ENCODE results near the gene RAB40B. TPM values are rescaled to one million over a fixed set of nuclear protein-coding genes. Genes with fewer than 3 reads are reported as not detected.
"Not testable (repeated sequence)": the region's sequence is repeated elsewhere in the genome, so short reads cannot be mapped to it uniquely, and the experiment has no call there.

The RAB40B gene, protein sequence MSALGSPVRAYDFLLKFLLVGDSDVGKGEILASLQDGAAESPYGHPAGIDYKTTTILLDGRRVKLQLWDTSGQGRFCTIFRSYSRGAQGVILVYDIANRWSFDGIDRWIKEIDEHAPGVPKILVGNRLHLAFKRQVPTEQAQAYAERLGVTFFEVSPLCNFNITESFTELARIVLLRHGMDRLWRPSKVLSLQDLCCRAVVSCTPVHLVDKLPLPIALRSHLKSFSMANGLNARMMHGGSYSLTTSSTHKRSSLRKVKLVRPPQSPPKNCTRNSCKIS
- polyA plus RNA-seq (ENCODE audit: insufficient read length in 10 of 10), result 10 to 100 TPM; 34.7 to 51.0 (median 44.1) TPM
- long read RNA-seq, donor 1, transcript RAB40B-208 (2 exons, 517 nt), result minor isoform, 6 of 58 reads
- long read RNA-seq, donor 1, transcript RAB40B-206 (6 exons, 3,859 nt), result major isoform, 26 of 58 reads
- long read RNA-seq, donor 1, transcript RAB40B-211 (1 exons, 2,522 nt), result minor isoform, 23 of 58 reads
- long read RNA-seq, donor 1, partial matches to known transcripts, result 0 of 58 reads
- long read RNA-seq, donor 1, other reads (novel, unspliced or antisense), result 0 of 58 reads
- long read RNA-seq, donor 2, transcript RAB40B-206 (6 exons, 3,859 nt), result major isoform, 19 of 39 reads
- long read RNA-seq, donor 2, transcript RAB40B-211 (1 exons, 2,522 nt), result minor isoform, 14 of 39 reads
- long read RNA-seq, donor 2, partial matches to known transcripts, result 0 of 39 reads
- long read RNA-seq, donor 2, other reads (novel, unspliced or antisense), result 0 of 39 reads
- long read RNA-seq, donor 3, partial matches to known transcripts, result 0 of 1 reads
- long read RNA-seq, donor 3, other reads (novel, unspliced or antisense), result 0 of 1 reads
- long read RNA-seq, donor 4, transcript RAB40B-211 (1 exons, 2,522 nt), result minor isoform, 14 of 38 reads
- long read RNA-seq, donor 4, transcript RAB40B-206 (6 exons, 3,859 nt), result major isoform, 21 of 38 reads
- long read RNA-seq, donor 4, partial matches to known transcripts, result 0 of 38 reads
- long read RNA-seq, donor 4, other reads (novel, unspliced or antisense), result 0 of 38 reads
- long read RNA-seq, donor 5, transcript RAB40B-206 (6 exons, 3,859 nt), result major isoform, 26 of 65 reads
- long read RNA-seq, donor 5, transcript RAB40B-211 (1 exons, 2,522 nt), result minor isoform, 16 of 65 reads
- long read RNA-seq, donor 5, partial matches to known transcripts, result 0 of 65 reads
- long read RNA-seq, donor 5, other reads (novel, unspliced or antisense), result 15 of 65 reads
- long read RNA-seq, donor 6, transcript RAB40B-211 (1 exons, 2,522 nt), result minor isoform, 15 of 84 reads
- long read RNA-seq, donor 6, transcript RAB40B-206 (6 exons, 3,859 nt), result major isoform, 26 of 84 reads
- long read RNA-seq, donor 6, partial matches to known transcripts, result 36 of 84 reads
- long read RNA-seq, donor 6, other reads (novel, unspliced or antisense), result 0 of 84 reads
- long read RNA-seq, donor 7, transcript RAB40B-211 (1 exons, 2,522 nt), result major isoform, 14 of 28 reads
- long read RNA-seq, donor 7, transcript RAB40B-206 (6 exons, 3,859 nt), result major isoform, 14 of 28 reads
- long read RNA-seq, donor 7, partial matches to known transcripts, result 0 of 28 reads
- long read RNA-seq, donor 7, other reads (novel, unspliced or antisense), result 0 of 28 reads
- long read RNA-seq, donor 8, transcript RAB40B-206 (6 exons, 3,859 nt), result minor isoform, 17 of 43 reads
- long read RNA-seq, donor 8, transcript RAB40B-211 (1 exons, 2,522 nt), result major isoform, 19 of 43 reads
- long read RNA-seq, donor 8, transcript RAB40B-208 (2 exons, 517 nt), result minor isoform, 5 of 43 reads
- long read RNA-seq, donor 8, partial matches to known transcripts, result 0 of 43 reads
- long read RNA-seq, donor 8, other reads (novel, unspliced or antisense), result 0 of 43 reads
- long read RNA-seq, donor 9, partial matches to known transcripts, result 0 of 5 reads
- long read RNA-seq, donor 9, other reads (novel, unspliced or antisense), result 0 of 5 reads

DNA sequence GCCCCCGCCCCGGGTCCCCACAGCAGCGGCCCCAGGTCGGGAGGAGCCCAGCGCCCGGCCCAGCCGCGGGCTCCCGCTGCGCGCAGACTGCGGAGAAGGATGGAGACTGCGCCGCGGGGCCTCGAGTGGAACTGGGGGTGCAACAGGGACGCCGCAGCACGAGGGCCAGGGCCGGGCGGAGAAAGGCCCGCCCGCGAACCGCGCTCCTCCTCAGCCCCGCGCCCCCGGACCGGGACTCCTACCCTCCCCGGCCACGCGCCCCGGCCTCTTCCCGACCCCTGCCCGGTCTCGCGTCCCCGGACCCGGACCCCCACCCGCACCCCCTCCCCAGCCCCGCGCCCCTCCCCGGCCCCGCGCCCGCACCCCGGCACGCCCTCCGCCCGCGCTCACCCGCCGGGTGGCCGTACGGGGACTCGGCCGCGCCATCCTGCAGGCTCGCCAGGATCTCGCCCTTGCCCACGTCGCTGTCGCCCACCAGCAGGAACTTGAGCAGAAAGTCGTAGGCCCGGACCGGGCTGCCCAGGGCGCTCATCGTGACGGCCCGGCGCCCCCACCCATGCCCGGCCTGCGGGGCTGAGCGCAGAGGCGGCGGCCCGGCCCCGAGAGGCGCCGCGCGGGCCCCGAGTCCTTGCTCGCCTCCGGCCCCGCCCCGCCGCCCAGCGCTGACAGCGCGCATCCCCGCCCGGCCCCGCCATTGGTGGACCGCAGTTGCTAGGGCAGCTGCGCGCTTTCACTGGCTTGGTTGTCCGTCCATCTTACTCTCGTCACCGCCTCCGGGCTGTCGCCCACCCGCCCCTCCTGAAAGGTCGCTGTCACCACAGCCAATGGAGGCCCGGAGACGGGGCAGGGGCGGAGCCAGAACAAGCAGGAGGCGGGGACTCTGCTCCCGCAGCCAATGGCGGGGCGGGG is at the start of gene RAB40B:
Gene RAB40B (minus strand): TSS at position 634 of the 909 bp plus-strand sequence. CDS start 102 bp downstream, at position 532.
- peak; percentile 98 to 99 (median 98) for DNase-seq

DNA sequence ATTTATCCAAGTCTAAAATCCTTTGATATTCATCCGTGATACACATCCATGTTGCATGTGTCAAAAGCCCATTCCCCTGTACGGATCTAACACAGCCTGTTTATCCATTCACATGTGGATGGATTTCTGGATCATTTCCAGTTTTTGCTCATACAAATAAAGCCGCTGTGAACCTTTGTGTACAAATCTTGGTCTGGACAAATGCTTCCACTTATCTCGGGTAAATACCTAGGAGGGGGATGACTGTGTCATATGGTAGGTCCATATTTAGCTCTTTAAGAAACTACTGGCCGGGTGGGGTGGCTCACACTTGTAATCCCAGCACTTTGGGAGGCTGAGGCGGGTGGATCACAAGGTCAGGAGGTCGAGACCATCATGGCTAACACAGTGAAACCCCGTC is 47.0 kb upstream of the RAB40B start:
- DNase-seq, result no peak

DNA sequence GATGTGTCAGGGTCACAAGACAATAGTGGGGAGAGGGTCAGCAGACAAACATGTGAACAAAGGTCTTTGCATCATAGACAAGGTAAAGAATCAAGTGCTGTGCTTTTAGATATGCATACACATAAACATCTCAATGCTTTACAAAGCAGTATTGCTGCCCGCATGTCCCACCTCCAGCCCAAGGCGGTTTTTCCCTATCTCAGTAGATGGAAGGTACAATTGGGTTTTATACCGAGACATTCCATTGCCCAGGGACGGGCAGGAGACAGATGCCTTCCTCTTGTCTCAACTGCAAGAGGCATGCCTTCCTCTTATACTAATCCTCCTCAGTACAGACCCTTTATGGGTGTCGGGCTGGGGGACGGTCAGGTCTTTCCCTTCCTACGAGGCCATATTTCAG is 46.2 kb upstream of the RAB40B start:
- not testable (repeated sequence) for DNase-seq

DNA sequence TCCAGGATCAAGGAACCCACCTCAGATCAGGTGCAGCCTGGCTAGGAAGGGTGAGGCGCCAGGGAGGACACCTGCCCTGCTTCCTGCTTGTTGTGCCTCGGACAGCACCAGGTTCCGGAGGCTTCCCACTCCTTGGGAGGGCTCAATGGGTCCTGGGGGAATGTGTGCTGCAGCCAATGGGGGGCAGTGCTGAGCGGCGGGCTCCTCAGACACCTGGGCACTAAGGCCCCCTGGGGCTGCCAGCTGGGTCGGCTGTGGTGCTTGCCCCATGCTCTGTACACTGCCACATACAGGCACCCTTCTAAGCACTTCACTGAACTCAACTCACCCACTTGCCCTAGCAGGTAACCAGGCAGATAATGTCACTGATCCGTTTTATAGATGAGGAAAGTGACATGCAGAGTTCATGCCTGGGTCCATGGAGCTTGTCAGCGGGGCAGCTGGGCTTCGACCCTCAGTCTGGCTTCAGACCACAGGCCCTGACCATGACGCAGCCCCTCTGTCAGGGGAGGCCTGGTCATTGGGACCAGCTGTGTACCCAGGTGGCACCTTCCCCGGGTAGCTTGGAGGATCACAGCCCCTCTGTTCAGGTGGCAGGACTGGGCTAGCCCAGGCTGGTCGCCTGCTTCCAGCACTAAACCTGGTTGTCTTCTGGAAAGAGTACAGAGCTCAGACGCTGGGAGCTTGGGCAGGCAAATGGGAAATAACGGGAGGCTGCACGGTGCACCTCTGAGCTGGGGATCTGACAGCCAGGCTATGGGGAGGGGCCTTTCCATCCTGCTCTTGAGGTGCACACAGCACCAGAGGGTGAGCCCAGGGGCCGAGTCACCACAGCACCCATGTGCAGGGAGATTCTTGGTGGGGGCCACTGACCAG is 45.1 kb upstream of the RAB40B start:
- DNase-seq, result no peak

DNA sequence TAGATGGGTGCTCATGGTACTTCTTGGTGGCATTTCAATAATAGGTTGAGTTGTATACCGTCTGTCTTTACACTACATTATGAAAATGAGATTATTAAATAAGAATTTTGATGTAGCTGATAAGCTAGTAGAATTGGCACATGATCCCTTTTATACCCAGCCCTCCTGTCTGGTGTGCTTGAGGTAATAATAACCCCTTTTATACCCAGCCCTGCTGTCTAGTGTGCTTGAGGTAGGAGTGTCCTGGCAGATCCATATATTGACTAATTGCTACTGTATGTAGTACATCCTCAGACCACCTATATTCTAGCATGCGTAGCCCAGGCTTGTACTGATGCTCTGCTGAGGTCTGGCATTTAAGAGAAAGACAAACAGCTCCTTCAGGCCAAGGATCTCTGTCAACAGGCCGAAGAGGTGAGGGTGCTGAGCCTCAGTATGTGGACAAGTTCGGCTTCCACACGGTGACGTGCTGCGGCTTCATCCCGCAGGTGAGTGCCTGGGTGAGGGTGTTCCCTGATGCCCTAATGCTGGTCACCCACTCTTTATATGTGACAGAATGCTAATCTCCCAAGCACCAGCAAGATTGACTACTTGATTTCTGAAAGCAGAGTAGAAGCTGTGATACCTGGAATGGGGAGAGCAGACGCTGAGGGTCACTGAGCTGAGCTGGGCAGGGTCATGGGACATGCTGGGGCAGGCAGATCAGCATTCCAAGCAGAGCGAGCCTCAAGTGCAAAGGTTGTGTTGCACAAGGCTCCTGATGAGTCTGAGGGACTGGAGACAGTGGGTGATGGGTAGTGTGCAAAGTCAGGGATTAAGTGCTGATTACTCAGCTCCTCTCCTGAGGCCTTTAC is 42.6 kb upstream of the RAB40B start:
- DNase-seq, result no peak

DNA sequence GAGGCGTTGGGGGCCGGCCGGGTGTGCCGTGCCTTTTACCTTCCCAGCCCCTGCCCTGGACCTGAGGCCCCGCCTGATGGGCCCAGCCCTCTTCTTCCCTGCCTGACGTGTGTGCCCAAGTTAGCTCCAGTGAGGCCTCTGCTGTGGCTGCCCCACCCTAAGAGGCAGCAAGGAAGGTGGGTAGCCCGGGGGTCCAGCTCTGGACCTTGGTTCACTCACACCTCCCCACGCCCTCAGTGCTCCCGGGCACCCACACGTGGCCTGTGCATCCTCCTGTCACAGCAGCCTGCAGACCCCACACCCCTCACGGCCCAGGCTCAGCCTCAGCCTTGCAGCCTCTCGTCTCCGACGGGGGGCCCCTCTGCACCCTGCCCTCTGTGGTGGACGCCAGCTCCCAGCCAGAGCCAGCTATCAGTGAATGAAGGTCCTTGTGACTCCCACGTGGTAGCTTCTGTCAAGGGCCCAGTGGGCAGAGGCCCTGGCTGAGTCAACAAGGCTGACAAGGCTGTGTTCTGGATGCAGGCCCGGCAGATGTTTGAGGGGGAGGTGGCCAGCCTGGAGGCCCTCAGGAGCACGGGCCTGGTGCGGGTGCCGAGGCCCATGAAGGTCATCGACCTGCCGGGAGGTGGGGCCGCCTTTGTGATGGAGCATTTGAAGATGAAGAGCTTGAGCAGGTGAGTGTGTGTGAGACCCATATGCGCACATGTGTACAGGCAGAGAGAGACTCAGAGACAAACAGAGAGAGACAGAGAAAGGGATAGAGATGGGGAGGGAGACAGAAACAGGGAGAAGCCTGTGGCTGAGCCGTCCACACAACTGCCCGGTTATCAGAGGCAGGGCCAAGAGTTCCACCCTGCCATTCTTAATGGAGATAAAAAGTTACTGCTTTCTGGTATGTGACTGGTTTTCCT is 39.7 kb upstream of the RAB40B start:
- no peak for DNase-seq

DNA sequence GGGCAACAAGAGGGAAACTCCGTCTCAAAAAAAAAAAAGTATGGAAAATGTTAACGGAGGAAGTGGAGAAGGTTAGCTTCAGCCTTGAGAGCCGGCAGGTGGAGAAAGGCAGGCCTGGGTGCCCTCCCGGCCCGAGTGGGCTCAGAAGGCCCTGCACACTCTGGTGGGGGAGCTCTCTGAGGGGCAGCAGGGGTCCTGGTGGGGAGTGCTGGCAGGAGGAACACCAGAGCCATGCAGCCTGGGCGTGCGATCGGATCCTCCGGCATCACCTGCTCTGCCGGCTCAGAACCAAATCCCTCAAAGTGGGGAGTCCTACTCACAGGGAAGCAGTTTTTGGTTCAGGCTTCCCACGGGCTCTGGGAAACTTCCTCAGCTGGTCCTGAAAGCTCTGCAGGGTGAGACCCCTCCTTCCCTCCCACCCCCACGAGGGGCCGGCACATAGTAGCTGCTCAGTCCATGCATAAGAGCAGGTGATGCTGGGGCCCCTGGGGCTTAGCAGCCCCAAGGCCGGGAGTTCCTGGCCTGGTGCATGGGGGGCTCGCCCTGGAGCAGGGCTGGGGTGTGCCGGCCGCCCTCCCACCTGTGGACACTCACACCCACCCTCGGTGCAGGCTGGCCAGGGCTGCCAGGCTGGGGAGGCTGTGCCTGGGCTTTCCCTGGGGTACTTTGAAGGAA is 38.1 kb upstream of the RAB40B start:
- DNase-seq, result no peak

DNA sequence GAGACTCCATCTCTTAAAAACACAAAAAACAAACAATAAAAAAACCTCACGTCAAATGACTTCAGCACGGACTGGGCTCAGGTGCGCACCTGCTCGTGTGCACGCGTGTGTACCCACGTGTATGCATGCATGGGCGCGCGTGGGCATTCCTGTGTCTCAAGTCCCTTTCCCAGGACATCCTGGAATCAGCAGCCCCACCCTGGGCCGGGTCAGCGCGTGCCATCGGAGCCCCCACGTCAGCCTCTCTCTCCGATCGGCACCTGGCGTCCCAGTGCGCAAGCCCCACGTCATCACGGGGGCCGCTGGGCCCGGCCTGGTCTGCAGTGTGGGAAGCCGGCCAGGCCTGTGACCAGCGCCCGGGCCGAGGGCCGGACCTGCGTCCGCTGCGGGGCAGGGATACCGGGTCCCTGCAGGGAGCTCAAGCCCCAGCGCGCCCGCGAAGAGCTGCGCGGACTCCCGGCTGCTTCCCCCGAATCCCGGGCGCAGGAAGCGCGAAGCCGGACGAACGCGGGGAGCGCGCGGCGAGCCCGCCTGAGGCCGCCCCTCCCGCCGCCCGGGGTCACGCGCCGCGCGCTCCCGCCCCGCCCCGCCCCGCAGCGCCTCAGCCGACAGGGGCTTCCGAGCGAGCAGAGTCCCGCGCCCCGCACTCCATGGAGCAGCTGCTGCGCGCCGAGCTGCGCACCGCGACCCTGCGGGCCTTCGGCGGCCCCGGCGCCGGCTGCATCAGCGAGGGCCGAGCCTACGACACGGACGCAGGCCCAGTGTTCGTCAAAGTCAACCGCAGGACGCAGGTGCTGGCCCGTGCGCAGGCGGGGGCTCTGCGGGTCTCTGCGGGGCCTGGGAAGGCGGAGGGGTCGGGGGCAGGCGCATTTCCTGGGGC is 36.7 kb upstream of the RAB40B start, which contains the start of gene FN3K:
Gene FN3K (plus strand): TSS at position 629 of the 880 bp plus-strand sequence. CDS start 22 bp downstream, at position 651.
- DNase-seq, result peak; percentile 48 to 90 (median 74)

DNA sequence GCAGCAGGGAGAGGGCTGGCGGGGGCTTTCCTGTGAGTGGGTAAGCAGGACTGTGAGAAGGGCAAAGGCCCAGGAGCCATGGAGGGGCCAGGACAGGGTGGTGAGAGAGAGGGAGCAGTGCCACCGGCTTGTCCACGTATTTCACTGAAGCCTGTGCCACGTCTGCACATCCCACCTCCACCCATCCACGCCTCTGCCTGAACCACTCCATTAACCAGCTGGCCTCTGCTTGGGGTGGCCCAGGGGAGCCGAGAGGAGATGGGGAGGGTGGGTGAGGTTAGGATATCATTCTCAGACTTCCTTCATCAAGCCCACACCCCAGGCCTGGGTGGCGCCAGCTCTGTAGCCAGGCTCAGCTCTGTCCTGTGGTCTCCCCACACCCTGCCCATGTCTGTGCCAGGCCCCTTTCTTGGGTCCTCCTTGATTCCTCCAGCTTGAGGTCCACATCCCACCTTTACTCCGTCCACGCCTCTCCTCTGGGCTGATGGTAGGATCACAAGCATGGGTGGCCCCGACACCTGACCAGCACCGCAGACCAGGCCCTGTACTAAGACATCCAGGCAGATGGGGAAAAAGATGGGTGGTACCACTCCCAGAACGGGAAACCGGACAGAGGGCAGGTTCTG is 33.7 kb upstream of the RAB40B start:
- DNase-seq, result no peak

DNA sequence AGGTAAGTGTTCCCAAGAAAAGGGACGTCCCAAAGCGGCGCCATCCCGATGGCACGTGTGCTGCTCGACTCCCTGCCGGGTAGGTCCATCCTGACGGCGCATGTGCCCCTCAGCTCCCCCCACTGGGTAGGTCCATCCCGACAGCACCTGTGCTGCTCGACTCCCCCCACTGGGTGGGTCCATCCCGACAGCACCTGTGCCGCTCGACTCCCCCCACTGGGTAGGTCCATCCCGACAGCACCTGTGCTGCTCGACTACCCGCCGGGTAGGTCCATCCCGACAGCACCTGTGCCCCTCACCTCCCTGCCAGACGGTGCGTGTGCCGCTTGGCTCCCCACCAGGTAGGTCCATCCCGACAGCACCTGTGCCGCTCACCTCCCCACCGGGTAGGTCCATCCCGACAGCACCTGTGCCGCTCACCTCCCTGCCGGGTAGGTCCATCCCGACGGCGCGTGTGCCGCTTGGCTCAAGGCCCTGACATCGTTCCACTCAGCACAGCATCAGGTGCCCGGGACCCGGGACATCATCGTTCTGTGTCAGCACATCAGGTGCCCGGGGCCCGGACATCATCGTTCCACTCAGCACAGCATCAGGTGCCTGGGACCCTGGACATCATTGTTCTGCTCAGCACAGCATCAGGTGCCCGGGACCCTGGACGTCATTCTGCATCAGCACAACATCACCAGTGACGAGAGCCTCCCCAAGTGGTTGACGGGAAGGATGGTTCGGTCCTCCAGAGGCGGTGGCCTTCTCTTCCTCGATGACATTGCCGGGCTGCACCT is 31.2 kb upstream of the RAB40B start:
- no peak for DNase-seq

DNA sequence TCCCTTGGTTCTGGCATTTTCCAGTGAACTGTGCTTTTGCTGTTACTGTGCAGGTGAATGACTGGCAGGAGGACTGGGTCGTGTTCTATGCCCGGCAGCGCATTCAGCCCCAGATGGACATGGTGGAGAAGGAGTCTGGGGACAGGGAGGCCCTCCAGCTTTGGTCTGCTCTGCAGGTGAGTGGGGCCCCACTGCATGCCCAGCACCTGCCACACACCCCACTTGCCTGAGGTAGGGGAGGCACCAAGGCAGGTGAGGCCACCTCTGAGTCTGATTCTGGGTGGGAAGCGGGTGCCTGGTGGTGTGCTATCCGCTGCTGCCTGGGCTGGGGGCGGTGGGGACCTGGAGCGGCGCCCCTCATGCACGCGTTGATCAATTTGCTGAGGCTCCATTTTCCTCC is 27.9 kb upstream of the RAB40B start:
- no peak for DNase-seq

DNA sequence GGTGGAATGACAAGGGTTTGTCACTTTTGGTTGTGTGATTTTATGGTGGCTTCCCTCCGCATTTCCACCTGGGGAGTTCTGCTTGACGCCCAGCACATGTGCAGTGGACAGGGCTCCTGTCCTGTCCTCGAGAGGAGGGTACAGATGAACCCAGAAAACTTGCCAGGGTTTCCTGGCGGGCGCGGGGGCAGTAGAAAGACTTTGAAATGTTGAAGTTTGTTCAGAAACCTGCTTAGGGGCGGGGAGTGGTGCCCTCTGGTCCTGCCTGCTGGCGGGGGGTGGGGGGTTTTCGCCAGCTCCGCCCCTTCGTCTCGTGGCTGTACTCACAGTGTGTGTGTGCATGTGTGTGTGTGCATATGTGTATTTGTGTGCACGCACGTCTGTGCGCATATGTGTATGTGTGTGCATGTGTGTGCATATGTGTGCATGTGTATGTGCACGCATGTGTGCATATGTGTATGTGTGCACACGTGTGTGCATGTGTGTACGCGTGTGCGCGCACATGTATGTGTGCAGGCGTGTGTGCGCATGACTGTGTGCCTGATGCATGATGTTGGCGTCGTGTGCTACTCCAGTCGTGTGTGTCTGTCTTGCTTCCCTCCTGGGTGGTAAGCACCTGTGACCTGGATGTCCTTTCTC is 24.8 kb upstream of the RAB40B start:
- no peak for DNase-seq

All from muscle of back (tissue), 13 donors.